Activated naive CD4-positive, alpha-beta T cell treated with anti-CD3 and anti-CD28 coated beads, Interleukin-2, amount 50 U/mL, for 24 hours (primary cell): ENCODE measurements around the gene MICA.
"Not testable (repeated sequence)": the region's sequence is repeated elsewhere in the genome, so short reads cannot be mapped to it uniquely, and the experiment has no call there.

Experiments used
- H3K27ac Mint-ChIP-seq: one replicate; pipeline ENCODE4 v1.8.0; 2021; ENCODE audit warnings: mild to moderate bottlenecking, mixed read lengths
- H3K27me3 Mint-ChIP-seq: one replicate; pipeline ENCODE4 v1.8.0; 2021; ENCODE audit warnings: mixed read lengths
- H3K36me3 Mint-ChIP-seq: one replicate; pipeline ENCODE4 v1.8.0; 2021; ENCODE audit warnings: mixed read lengths
- H3K4me1 Mint-ChIP-seq: one replicate; pipeline ENCODE4 v1.8.0; 2021; ENCODE audit warnings: mixed read lengths
- H3K4me3 Mint-ChIP-seq: one replicate; pipeline ENCODE4 v1.8.0; 2021; ENCODE audit warnings: mild to moderate bottlenecking, mixed read lengths
- H3K9me3 Mint-ChIP-seq: one replicate; pipeline ENCODE4 v1.8.0; 2021; ENCODE audit warnings: mixed read lengths

MICA gene

GRCh38 chr6:31374118-31374517 lies 29.3 kb upstream of the MICA start:
- not testable (repeated sequence) for H3K4me1 Mint-ChIP-seq, H3K4me3 Mint-ChIP-seq, H3K27ac Mint-ChIP-seq, H3K27me3 Mint-ChIP-seq, H3K36me3 Mint-ChIP-seq, H3K9me3 Mint-ChIP-seq

GRCh38 chr6:31375699-31376098 lies 27.7 kb upstream of the MICA start:
- H3K4me3 Mint-ChIP-seq: no peak overlapping the region

GRCh38 chr6:31377029-31377428 lies 26.4 kb upstream of the MICA start:
- no peak overlapping the region for H3K27ac Mint-ChIP-seq
- H3K4me3 Mint-ChIP-seq: no peak overlapping the region
- H3K27me3 Mint-ChIP-seq: peaks cover 2% of the 10 kb centered on the region
- H3K36me3 Mint-ChIP-seq: peaks cover 2% of the 10 kb centered on the region
- H3K9me3 Mint-ChIP-seq: peaks cover 6% of the 10 kb centered on the region
- peaks cover 2% of the 10 kb centered on the region for H3K4me1 Mint-ChIP-seq

More at GRCh38 chr6:31375699-31376098, 27.7 kb upstream of the MICA start:
- Mint-ChIP-seq H3K9me3 (peaks cover 9% of the 10 kb centered on the region), H3K36me3 (peaks cover 4% of the 10 kb centered on the region), H3K4me1 (peaks cover 6% of the 10 kb centered on the region), H3K27ac (no peak overlapping the region), H3K27me3 (peaks cover 4% of the 10 kb centered on the region)

- Mint-ChIP-seq H3K9me3 (no peaks in the 10 kb centered on the region), H3K27ac (no peak overlapping the region), H3K4me1 (no peaks in the 10 kb centered on the region), H3K27me3 (no peaks in the 10 kb centered on the region), H3K36me3 (no peaks in the 10 kb centered on the region), H3K4me3 (no peak overlapping the region)
Measured at GRCh38 chr6:31378062-31378720, 25.2 kb upstream of the MICA start.

- Mint-ChIP-seq H3K4me3 (no peak overlapping the region), H3K27ac (no peak overlapping the region), H3K27me3 (no peaks in the 10 kb centered on the region), H3K9me3 (no peaks in the 10 kb centered on the region), H3K36me3 (no peaks in the 10 kb centered on the region), H3K4me1 (no peaks in the 10 kb centered on the region)
Measured at GRCh38 chr6:31378721-31379103, 24.7 kb upstream of the MICA start.

- Mint-ChIP-seq H3K9me3 (no peaks in the 10 kb centered on the region), H3K36me3 (no peaks in the 10 kb centered on the region), H3K27ac (no peak overlapping the region), H3K27me3 (no peaks in the 10 kb centered on the region), H3K4me3 (no peak overlapping the region), H3K4me1 (no peaks in the 10 kb centered on the region)
Measured at GRCh38 chr6:31379850-31380249, 23.5 kb upstream of the MICA start.

- H3K27me3 Mint-ChIP-seq: no peaks in the 10 kb centered on the region
- no peaks in the 10 kb centered on the region for H3K9me3 Mint-ChIP-seq
- H3K36me3 Mint-ChIP-seq: no peaks in the 10 kb centered on the region
- H3K4me1 Mint-ChIP-seq: no peaks in the 10 kb centered on the region
- H3K27ac Mint-ChIP-seq: no peak overlapping the region
- no peak overlapping the region for H3K4me3 Mint-ChIP-seq
Measured at GRCh38 chr6:31381666-31382065, 21.7 kb upstream of the MICA start.

GRCh38 chr6:31383149-31383548 lies 20.2 kb upstream of the MICA start:
- Mint-ChIP-seq H3K4me3 (no peak overlapping the region), H3K27me3 (no peaks in the 10 kb centered on the region), H3K27ac (no peak overlapping the region), H3K9me3 (no peaks in the 10 kb centered on the region), H3K4me1 (no peaks in the 10 kb centered on the region), H3K36me3 (no peaks in the 10 kb centered on the region)

- Mint-ChIP-seq H3K4me3 (no peak overlapping the region), H3K36me3 (no peaks in the 10 kb centered on the region), H3K27ac (no peak overlapping the region), H3K27me3 (no peaks in the 10 kb centered on the region), H3K9me3 (no peaks in the 10 kb centered on the region), H3K4me1 (no peaks in the 10 kb centered on the region)
Measured at GRCh38 chr6:31385041-31385440, 18.4 kb upstream of the MICA start.

GRCh38 chr6:31386099-31386498 lies 17.3 kb upstream of the MICA start:
- Mint-ChIP-seq H3K9me3 (no peaks in the 10 kb centered on the region), H3K27ac (no peak overlapping the region), H3K27me3 (no peaks in the 10 kb centered on the region), H3K4me3 (no peak overlapping the region), H3K4me1 (no peaks in the 10 kb centered on the region), H3K36me3 (no peaks in the 10 kb centered on the region)

GRCh38 chr6:31386977-31387376 lies 16.4 kb upstream of the MICA start:
- H3K27ac Mint-ChIP-seq: no peak overlapping the region
- H3K9me3 Mint-ChIP-seq: no peaks in the 10 kb centered on the region
- no peaks in the 10 kb centered on the region for H3K4me1 Mint-ChIP-seq
- H3K4me3 Mint-ChIP-seq: no peak overlapping the region
- H3K27me3 Mint-ChIP-seq: no peaks in the 10 kb centered on the region
- H3K36me3 Mint-ChIP-seq: no peaks in the 10 kb centered on the region

GRCh38 chr6:31388916-31389801 lies 14.2 kb upstream of the MICA start:
- H3K4me3 Mint-ChIP-seq, H3K9me3 Mint-ChIP-seq, H3K4me1 Mint-ChIP-seq, H3K36me3 Mint-ChIP-seq, H3K27ac Mint-ChIP-seq, H3K27me3 Mint-ChIP-seq: not testable (repeated sequence)

GRCh38 chr6:31389802-31390132 lies 13.6 kb upstream of the MICA start:
- H3K27ac Mint-ChIP-seq, H3K9me3 Mint-ChIP-seq, H3K27me3 Mint-ChIP-seq, H3K4me1 Mint-ChIP-seq, H3K36me3 Mint-ChIP-seq, H3K4me3 Mint-ChIP-seq: not testable (repeated sequence)

GRCh38 chr6:31393932-31394331 lies 9.5 kb upstream of the MICA start:
- Mint-ChIP-seq H3K27me3 (no peaks in the 10 kb centered on the region), H3K27ac (no peak overlapping the region), H3K4me1 (peaks cover 9% of the 10 kb centered on the region), H3K9me3 (no peaks in the 10 kb centered on the region), H3K36me3 (peaks cover 6% of the 10 kb centered on the region), H3K4me3 (no peak overlapping the region)

- no peak overlapping the region for H3K4me3 Mint-ChIP-seq
- H3K27me3 Mint-ChIP-seq: no peaks in the 10 kb centered on the region
- peaks cover 6% of the 10 kb centered on the region for H3K36me3 Mint-ChIP-seq
- H3K9me3 Mint-ChIP-seq: no peaks in the 10 kb centered on the region
- peaks cover 12% of the 10 kb centered on the region for H3K4me1 Mint-ChIP-seq
- H3K27ac Mint-ChIP-seq: no peak overlapping the region
Measured at GRCh38 chr6:31394381-31394780, 9.0 kb upstream of the MICA start.

GRCh38 chr6:31395832-31396231 lies 7.6 kb upstream of the MICA start:
- H3K4me1 Mint-ChIP-seq: peaks cover 24% of the 10 kb centered on the region
- H3K36me3 Mint-ChIP-seq: peaks cover 6% of the 10 kb centered on the region
- H3K4me3 Mint-ChIP-seq: no peak overlapping the region
- no peak overlapping the region for H3K27ac Mint-ChIP-seq
- no peaks in the 10 kb centered on the region for H3K9me3 Mint-ChIP-seq
- H3K27me3 Mint-ChIP-seq: no peaks in the 10 kb centered on the region
